Mesodermal cell (in vitro differentiated cells): Measurements from ENCODE around the gene EPHB6.

Experiments
- H3K27ac ChIP-seq: 2 replicates; pipeline ENCODE4 v1.7.0; 2013; ENCODE audit warnings: mild to moderate bottlenecking, low read depth, low read length, moderate library complexity; ENCODE audit not compliant: severe bottlenecking
- H3K36me3 ChIP-seq: 2 replicates; pipeline ENCODE4 v1.7.1; 2013; ENCODE audit warnings: mild to moderate bottlenecking, low read length, moderate library complexity; ENCODE audit not compliant: control insufficient read depth, insufficient read depth
- H3K4me1 ChIP-seq: one replicate; pipeline ENCODE4 v1.7.1; 2013; ENCODE audit warnings: mild to moderate bottlenecking, low read length; ENCODE audit not compliant: insufficient read depth, control insufficient read depth, poor library complexity, severe bottlenecking
- H3K4me3 ChIP-seq: 2 replicates; pipeline ENCODE4 v1.7.0; 2013; ENCODE audit warnings: low read length, control low read depth, mild to moderate bottlenecking; ENCODE audit not compliant: insufficient read depth, poor library complexity, severe bottlenecking; ENCODE audit errors: extremely low read depth
- H3K9me3 ChIP-seq: 2 replicates; pipeline ENCODE4 v1.7.1; 2013; ENCODE audit warnings: mild to moderate bottlenecking, low read length, moderate library complexity; ENCODE audit not compliant: control insufficient read depth
- WGBS, 2 experiments: methylation state at CpG; one replicate each; pipeline ENCODE4 v1.1.5; 2013; ENCODE audit warnings: missing lambda C conversion rate in 2 of 2; ENCODE audit not compliant: insufficient coverage in 2 of 2; 5-methylcytosine and 5-hydroxymethylcytosine counted together

Gene EPHB6

GRCh38 chr7:142836426-142836825, 18.4 kb upstream of the EPHB6 start:
- Histone ChIP-seq H3K36me3 (no peaks in the 10 kb centered on the region), H3K4me3 (no peak overlapping the region), H3K4me1 (peaks cover 10% of the 10 kb centered on the region), H3K9me3 (no peaks in the 10 kb centered on the region), H3K27ac (no peak overlapping the region)
- WGBS, 2 experiments, result 81 to 86% methylated on average over 2 of the region's 3 CpGs

GRCh38 chr7:142838461-142839213, 16.2 kb upstream of the EPHB6 start:
- Histone ChIP-seq H3K4me1 (peaks cover 5% of the 10 kb centered on the region), H3K27ac (no peak overlapping the region), H3K4me3 (no peak overlapping the region), H3K9me3 (no peaks in the 10 kb centered on the region), H3K36me3 (no peaks in the 10 kb centered on the region)
- 88 to 100% methylated on average over 1 to 2 of the region's 4 CpGs for WGBS, 2 experiments

- Histone ChIP-seq H3K27ac (no peak overlapping the region), H3K4me1 (peaks cover 5% of the 10 kb centered on the region), H3K9me3 (no peaks in the 10 kb centered on the region), H3K36me3 (no peaks in the 10 kb centered on the region), H3K4me3 (no peak overlapping the region)
- WGBS, 2 experiments, result 80% methylated on average over 1 of the region's 1 CpG; no CpG with 5 or more reads in 1 of the 2 experiments
These were observed 12.6 kb upstream of the EPHB6 start for GRCh38 chr7:142842251-142842766.

GRCh38 chr7:142847353-142847752, 7.5 kb upstream of the EPHB6 start:
- Histone ChIP-seq H3K4me1 (no peaks in the 10 kb centered on the region), H3K36me3 (no peaks in the 10 kb centered on the region), H3K4me3 (no peak overlapping the region), H3K9me3 (no peaks in the 10 kb centered on the region), H3K27ac (no peak overlapping the region)
- WGBS, 2 experiments, result 90 to 100% methylated on average over 1 of the region's 2 CpGs

GRCh38 chr7:142851269-142851668, 3.6 kb upstream of the EPHB6 start:
- Histone ChIP-seq H3K36me3 (no peaks in the 10 kb centered on the region), H3K9me3 (no peaks in the 10 kb centered on the region), H3K4me1 (no peaks in the 10 kb centered on the region), H3K27ac (no peak overlapping the region), H3K4me3 (no peak overlapping the region)
- WGBS, 2 experiments, result 88 to 96% methylated on average over 2 to 4 of the region's 4 CpGs

GRCh38 chr7:142851919-142852318, 3.0 kb upstream of the EPHB6 start:
- Histone ChIP-seq H3K9me3 (no peaks in the 10 kb centered on the region), H3K27ac (no peak overlapping the region), H3K4me3 (no peak overlapping the region), H3K4me1 (peaks cover under 1% of the 10 kb centered on the region), H3K36me3 (no peaks in the 10 kb centered on the region)

- Histone ChIP-seq H3K36me3 (no peaks in the 10 kb centered on the region), H3K27ac (no peak overlapping the region), H3K9me3 (no peaks in the 10 kb centered on the region), H3K4me1 (peaks cover 5% of the 10 kb centered on the region), H3K4me3 (peak overlapping the region; percentile 70)
- 0 to 1% methylated on average over 7 to 15 of the region's 23 CpGs for WGBS, 2 experiments
These were observed 1.0 kb upstream of the EPHB6 start for GRCh38 chr7:142853739-142854371.

- H3K27ac ChIP-seq, result no peak overlapping the region
- H3K4me1 ChIP-seq, result peaks cover 5% of the 10 kb centered on the region
- H3K9me3 ChIP-seq, result no peaks in the 10 kb centered on the region
- H3K36me3 ChIP-seq, result no peaks in the 10 kb centered on the region
- 6 to 7% methylated on average over 30 to 34 of the region's 43 CpGs for WGBS, 2 experiments
- peak overlapping the region; percentile 70 for H3K4me3 ChIP-seq
These were observed 353 bp downstream of the EPHB6 start for GRCh38 chr7:142855114-142855743.

GRCh38 chr7:142855756-142856564, 1.1 kb downstream of the EPHB6 start:
- no peaks in the 10 kb centered on the region for H3K36me3 ChIP-seq
- WGBS, 2 experiments, result 75 to 89% methylated on average over 9 to 11 of the region's 12 CpGs
- H3K27ac ChIP-seq, result no peak overlapping the region
- no peaks in the 10 kb centered on the region for H3K9me3 ChIP-seq
- peaks cover 5% of the 10 kb centered on the region for H3K4me1 ChIP-seq
- peak overlapping the region; percentile 70 for H3K4me3 ChIP-seq

- H3K4me1 ChIP-seq, result peaks cover 5% of the 10 kb centered on the region
- H3K9me3 ChIP-seq, result no peaks in the 10 kb centered on the region
- H3K27ac ChIP-seq, result no peak overlapping the region
- 87 to 93% methylated on average over 4 to 5 of the region's 7 CpGs for WGBS, 2 experiments
- no peaks in the 10 kb centered on the region for H3K36me3 ChIP-seq
- no peak overlapping the region for H3K4me3 ChIP-seq
These were observed 1.8 kb downstream of the EPHB6 start for GRCh38 chr7:142856565-142857245.
